HFF-Myc (cell line): ENCODE results near the gene RAB15.
"Not testable (repeated sequence)": the region's sequence is repeated elsewhere in the genome, so short reads cannot be mapped to it uniquely, and the experiment has no call there.

Experiments used
- DNase-seq: peaks from one replicate; pipeline ENCODE4 v3.0.0-alpha.2; 2011; ENCODE audit warnings: low read depth; ENCODE audit errors: extremely low read depth
- H3K4me3 ChIP-seq: replicated peaks from 2 replicates; pipeline ENCODE4 v1.5.1; 2011; ENCODE audit warnings: low read depth, mild to moderate bottlenecking, control low read depth, low read length
- TF ChIP-seq, protein P1 (sequence below): IDR thresholded peaks from 2 replicates; pipeline ENCODE4 v1.5.1; 2012; ENCODE audit warnings: mild to moderate bottlenecking, low read depth, low read length, control low read depth; ENCODE audit errors: missing control alignments

RAB15 gene

DNA sequence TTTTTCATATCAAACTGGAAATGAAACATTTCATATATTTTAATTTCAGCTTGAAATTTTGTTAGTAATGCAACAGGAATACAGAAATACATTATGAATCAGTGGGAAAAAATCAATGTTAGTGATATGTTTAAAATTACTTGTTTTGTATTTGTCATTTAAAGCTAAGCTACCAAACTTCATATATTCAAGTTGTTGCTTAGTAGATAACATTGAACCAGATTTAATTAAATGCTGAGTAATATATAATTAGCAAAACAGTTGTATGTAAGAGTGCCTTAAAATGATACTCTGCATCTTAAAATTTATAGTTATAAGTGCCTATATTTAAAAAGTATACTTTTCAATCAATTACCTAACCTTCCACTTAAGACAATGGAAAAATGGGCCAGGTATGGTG is 52.9 kb downstream of the RAB15 start:
- DNase-seq: no peak
- H3K4me3 ChIP-seq: no peak overlapping the region
- TF ChIP-seq, protein P1, sequence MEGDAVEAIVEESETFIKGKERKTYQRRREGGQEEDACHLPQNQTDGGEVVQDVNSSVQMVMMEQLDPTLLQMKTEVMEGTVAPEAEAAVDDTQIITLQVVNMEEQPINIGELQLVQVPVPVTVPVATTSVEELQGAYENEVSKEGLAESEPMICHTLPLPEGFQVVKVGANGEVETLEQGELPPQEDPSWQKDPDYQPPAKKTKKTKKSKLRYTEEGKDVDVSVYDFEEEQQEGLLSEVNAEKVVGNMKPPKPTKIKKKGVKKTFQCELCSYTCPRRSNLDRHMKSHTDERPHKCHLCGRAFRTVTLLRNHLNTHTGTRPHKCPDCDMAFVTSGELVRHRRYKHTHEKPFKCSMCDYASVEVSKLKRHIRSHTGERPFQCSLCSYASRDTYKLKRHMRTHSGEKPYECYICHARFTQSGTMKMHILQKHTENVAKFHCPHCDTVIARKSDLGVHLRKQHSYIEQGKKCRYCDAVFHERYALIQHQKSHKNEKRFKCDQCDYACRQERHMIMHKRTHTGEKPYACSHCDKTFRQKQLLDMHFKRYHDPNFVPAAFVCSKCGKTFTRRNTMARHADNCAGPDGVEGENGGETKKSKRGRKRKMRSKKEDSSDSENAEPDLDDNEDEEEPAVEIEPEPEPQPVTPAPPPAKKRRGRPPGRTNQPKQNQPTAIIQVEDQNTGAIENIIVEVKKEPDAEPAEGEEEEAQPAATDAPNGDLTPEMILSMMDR: no peak

DNA sequence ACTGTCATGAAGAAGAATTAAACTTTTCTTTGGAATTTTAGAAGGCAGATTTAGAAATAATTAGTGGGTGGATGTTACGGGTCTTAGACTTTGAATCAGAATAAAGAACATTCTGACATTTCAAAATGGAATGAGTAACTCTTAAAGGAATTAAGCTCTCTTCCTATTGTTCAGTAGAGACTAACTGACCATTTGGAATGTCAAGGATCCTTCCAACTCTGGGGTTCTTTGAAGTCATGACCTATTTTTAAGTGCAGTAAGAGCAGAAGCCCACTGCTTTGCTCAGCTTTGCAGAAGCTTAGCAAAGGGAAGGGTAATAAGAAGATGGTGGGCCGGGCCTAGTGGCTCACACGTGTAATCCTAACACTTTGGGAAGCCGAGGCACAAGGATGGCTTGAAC is 53.9 kb downstream of the RAB15 start:
- TF ChIP-seq, protein P1: no peak
- no peak overlapping the region for H3K4me3 ChIP-seq
- DNase-seq: no peak

DNA sequence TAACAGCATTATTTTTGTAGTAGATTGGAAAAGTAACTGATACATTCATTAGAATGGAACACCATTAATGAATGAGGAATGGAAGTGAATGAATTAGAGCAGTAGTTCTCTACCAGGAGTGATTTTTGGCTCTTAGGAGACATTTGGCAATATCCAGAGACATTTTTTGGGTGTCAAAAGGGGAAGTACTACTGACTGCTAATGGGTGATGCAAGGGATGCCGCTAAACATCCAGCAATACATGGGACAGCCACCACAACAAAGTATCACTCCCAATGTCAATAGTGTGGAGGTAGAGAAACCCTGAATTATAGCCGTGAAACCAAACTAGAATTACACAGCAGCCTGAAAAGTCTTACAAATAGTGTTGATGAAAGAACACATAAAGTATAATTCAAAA is 56.3 kb downstream of the RAB15 start:
- H3K4me3 ChIP-seq: peak overlapping the region; percentile 96; the same call in 1 of the 2 replicates
- DNase-seq: no peak
- TF ChIP-seq, protein P1: no peak

DNA sequence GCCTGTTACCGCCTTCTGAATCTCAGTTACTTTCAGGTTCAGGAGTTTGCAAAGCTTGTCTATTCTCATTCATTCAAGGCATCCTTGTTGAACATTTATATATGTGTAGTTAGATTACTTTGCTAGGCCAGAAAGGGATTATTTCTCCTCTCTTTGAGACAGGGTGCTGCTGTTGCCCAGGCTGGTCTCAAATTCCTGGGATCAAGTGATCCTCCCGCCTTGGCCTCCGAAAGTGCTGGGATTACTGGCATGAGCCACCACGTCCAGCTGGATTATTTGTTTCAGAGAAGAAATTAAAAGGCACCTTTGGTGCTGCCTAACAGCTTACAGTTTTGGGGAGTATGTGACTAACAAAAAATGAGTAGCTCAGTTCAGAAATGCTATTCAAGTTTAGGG is 57.1 kb downstream of the RAB15 start:
- TF ChIP-seq, protein P1: no peak
- DNase-seq: no peak
- H3K4me3 ChIP-seq: peak overlapping the region; percentile 96

DNA sequence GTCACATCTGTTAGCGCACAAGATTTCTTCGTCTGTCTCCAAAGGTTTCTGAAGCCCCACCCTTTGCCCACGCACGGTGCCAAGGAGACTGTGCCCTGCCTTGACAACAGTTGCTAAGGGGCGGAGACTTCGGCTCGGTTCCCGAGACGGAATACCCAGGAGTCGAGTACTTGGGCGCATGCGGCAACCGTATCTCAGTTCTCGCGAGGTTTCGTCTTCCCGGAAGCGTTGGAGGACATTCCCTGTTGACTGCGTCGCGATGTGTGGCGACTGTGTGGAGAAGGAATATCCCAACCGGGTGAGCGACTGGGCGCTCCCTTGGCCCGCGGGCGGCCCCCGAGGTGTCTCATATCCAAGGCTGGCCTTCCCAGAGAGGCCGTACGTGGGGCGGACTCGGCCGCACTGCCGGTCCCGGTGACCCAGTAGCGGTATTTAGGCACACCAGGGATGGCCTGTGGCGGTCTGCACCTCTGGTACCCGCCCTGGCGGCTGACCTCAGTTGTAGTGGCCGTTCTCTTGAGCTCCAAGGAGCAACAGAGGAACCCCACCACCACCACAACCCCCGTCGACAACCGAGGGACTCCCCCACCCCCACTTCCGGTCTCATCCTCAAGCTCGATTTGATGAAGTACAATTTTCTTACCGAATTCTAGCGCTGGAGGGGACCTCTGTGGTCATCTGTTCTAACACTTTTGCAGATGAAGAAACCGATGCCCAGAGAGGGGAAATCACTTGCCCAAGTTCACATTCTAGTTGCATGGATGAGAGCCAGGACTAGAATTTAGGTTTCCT is 57.7 kb downstream of the RAB15 start, which contains the start of gene CHURC1:
Gene CHURC1 (plus strand): TSS at position 219 of the 792 bp plus-strand sequence. CDS start 41 bp downstream, at position 260.
- peak within 1 kb of the TSS; percentile 96 for H3K4me3 ChIP-seq
- peak; percentile 97 for DNase-seq
- TF ChIP-seq, protein P1: no peak

DNA sequence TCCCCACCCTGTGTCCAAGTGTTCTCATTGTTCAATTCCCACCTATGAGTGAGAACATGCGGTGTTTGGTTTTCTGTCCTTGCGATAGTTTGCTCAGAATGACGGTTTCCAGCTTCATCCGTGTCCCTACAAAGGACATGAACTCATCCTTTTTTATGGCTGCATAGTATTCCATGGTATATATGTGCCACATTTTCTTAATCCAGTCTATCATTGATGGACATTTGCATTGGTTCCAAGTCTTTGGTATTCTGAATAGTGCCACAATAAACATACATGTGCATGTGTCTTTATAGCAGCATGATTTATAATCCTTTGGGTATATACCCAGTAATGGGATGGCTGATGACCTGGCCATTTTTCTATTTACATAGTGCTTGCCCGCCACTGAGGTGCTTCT is 58.7 kb downstream of the RAB15 start:
- DNase-seq: not testable (repeated sequence)
- H3K4me3 ChIP-seq: peak overlapping the region; percentile 96; the same call in 1 of the 2 replicates

DNA sequence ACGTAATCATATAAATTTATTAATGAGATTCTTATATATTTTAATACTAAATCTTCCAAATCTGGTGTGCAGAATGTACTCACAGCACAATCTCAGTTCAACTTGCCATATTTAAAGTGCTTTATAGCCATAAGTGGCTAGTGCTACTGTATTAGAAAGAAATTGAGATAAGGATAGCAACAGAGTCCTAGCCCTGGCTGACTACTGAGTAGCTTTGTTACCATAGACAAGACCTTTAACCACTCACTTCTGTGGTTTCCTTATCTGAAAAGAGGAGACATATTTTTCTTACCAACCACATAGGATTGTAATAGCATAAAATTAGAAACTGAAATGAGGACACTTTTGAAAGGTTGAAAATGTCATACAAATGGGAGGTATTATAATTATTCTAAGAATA is 59.9 kb downstream of the RAB15 start:
- no peak overlapping the region for H3K4me3 ChIP-seq
- no peak for DNase-seq
- TF ChIP-seq, protein P1: no peak
